ENCODE data around the gene ZBTB43.

- TF ChIP-seq CTCF (IDR thresholded peaks at IDR 0.05; ENCODE audit: poor library complexity, severe bottlenecking) (no peak), EZH2 (IDR thresholded peaks at IDR 0.05; ENCODE audit: borderline replicate concordance, insufficient read depth, low read length, poor library complexity, severe bottlenecking) (no peak), MXI1 (conservative IDR thresholded peaks at IDR 0.05; ENCODE audit: poor library complexity, severe bottlenecking) (peak; percentile 15), RAD21 (conservative IDR thresholded peaks at IDR 0.05) (no peak), EP300 (conservative IDR thresholded peaks at IDR 0.05; ENCODE audit: poor library complexity, severe bottlenecking) (no peak), REST (IDR thresholded peaks at IDR 0.05; ENCODE audit: borderline replicate concordance) (no peak), SMC3 (conservative IDR thresholded peaks at IDR 0.05; ENCODE audit: poor library complexity) (no peak), TAF1 (IDR thresholded peaks at IDR 0.05; ENCODE audit: low read depth) (no peak)
Observed at GRCh38 chr9:126860757-126861466, 56.1 kb downstream of the ZBTB43 start.

All from neural cell (in vitro differentiated cells).